ENCODE results near the gene SLC2A13. TPM values are rescaled to one million over a fixed set of nuclear protein-coding genes. Genes with fewer than 3 reads are reported as not detected.
"Not testable (repeated sequence)": the region's sequence is repeated elsewhere in the genome, so short reads cannot be mapped to it uniquely, and the experiment has no call there.

Gene SLC2A13
- total RNA-seq, 1 experiment from 2014 or later = 12.1 TPM

DNA sequence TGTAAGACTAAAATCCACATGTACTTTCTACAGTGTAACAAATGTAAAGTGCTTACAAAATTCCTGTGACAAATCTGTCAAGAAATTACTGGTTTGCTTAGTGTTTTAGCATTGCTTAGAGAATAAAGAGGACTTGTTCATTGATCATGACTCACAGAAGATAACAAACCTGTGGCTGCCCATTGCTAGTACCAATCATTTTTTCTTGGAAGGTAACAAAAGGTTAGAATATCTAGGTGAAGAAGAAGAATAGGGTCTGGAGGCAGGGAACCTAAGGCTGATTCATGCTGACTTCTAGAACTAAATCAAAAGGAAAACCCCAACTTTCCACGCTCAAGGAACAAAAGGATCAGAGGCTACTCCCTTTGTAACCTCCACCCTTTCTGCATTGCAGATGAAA is 253.5 kb downstream of the SLC2A13 start:
- intact Hi-C loops (cut with micrococcal nuclease; ENCODE audit: unreplicated experiment) (no loop called here), in situ Hi-C loops (cut with HindIII; ENCODE audit: low pct_unique_long_range_greater_than_20kb, low sequenced_read_pairs) (no loop called here)
- no peaks in the 10 kb centered on the region for H3K4me1 ChIP-seq (ENCODE audit: control insufficient read depth, insufficient read depth, low read length)
- no peaks in the 10 kb centered on the region for H3K9me3 ChIP-seq (ENCODE audit: control insufficient read depth, insufficient read depth, low read depth, low read length)
- H3K4me3 ChIP-seq (ENCODE audit: low read depth in 2 of 2, low read length in 2 of 2) = no peak overlapping the region
- no peaks in the 10 kb centered on the region for H3K36me3 ChIP-seq (ENCODE audit: control insufficient read depth, insufficient read depth, low read length)
- H3K27me3 ChIP-seq (ENCODE audit: control insufficient read depth, insufficient read depth, low read length) = no peaks in the 10 kb centered on the region
- no peak overlapping the region for H3K27ac ChIP-seq (ENCODE audit: low read length)
- ChIA-PET POLR2A (no interaction called here), CTCF (no interaction called here)
- DNase-seq (ENCODE audit: low read depth, low spot score) (no peak), ATAC-seq (no peak)
- no TSS peak for BruUV-seq (replicated peaks)
- TF ChIP-seq, protein P1, sequence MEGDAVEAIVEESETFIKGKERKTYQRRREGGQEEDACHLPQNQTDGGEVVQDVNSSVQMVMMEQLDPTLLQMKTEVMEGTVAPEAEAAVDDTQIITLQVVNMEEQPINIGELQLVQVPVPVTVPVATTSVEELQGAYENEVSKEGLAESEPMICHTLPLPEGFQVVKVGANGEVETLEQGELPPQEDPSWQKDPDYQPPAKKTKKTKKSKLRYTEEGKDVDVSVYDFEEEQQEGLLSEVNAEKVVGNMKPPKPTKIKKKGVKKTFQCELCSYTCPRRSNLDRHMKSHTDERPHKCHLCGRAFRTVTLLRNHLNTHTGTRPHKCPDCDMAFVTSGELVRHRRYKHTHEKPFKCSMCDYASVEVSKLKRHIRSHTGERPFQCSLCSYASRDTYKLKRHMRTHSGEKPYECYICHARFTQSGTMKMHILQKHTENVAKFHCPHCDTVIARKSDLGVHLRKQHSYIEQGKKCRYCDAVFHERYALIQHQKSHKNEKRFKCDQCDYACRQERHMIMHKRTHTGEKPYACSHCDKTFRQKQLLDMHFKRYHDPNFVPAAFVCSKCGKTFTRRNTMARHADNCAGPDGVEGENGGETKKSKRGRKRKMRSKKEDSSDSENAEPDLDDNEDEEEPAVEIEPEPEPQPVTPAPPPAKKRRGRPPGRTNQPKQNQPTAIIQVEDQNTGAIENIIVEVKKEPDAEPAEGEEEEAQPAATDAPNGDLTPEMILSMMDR (IDR thresholded peaks at IDR 0.05) = no peak
- no peak for TF ChIP-seq TCF7L2 (IDR thresholded peaks at IDR 0.05; ENCODE audit: low read depth, low read length)
- TF ChIP-seq, protein P2, sequence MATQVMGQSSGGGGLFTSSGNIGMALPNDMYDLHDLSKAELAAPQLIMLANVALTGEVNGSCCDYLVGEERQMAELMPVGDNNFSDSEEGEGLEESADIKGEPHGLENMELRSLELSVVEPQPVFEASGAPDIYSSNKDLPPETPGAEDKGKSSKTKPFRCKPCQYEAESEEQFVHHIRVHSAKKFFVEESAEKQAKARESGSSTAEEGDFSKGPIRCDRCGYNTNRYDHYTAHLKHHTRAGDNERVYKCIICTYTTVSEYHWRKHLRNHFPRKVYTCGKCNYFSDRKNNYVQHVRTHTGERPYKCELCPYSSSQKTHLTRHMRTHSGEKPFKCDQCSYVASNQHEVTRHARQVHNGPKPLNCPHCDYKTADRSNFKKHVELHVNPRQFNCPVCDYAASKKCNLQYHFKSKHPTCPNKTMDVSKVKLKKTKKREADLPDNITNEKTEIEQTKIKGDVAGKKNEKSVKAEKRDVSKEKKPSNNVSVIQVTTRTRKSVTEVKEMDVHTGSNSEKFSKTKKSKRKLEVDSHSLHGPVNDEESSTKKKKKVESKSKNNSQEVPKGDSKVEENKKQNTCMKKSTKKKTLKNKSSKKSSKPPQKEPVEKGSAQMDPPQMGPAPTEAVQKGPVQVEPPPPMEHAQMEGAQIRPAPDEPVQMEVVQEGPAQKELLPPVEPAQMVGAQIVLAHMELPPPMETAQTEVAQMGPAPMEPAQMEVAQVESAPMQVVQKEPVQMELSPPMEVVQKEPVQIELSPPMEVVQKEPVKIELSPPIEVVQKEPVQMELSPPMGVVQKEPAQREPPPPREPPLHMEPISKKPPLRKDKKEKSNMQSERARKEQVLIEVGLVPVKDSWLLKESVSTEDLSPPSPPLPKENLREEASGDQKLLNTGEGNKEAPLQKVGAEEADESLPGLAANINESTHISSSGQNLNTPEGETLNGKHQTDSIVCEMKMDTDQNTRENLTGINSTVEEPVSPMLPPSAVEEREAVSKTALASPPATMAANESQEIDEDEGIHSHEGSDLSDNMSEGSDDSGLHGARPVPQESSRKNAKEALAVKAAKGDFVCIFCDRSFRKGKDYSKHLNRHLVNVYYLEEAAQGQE (IDR thresholded peaks at IDR 0.05; ENCODE audit: insufficient read depth in 1 of 2, low read depth in 2 of 2, low read length in 1 of 2) = no peak
- TF ChIP-seq POLR2AphosphoS5 (IDR thresholded peaks at IDR 0.05; ENCODE audit: low read depth, low read length) = no peak
- no peak for TF ChIP-seq SIN3A (IDR thresholded peaks at IDR 0.05; ENCODE audit: borderline replicate concordance, insufficient read depth, low read depth, low read length)

DNA sequence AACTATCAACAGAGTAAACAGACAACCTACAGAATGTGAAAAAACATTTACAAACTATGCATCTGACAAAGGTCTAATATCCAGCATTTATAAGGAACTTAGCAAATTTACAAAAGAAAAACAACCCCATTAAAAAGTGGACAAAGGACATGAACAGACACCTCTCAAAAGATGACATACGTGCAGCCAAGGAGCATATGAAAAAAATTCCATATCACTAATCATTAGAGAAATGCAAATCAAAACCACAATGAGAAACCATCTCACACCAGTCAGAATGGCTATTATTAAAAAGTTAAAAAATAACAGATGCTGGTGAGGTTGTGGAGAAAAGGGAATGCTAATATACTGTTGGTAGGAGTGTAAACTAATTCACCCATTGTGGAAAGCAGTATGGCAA is 257.7 kb downstream of the SLC2A13 start:
- H3K4me1 ChIP-seq (ENCODE audit: control insufficient read depth, insufficient read depth, low read length); CTCF ChIA-PET; DNase-seq (ENCODE audit: low read depth, low spot score); H3K36me3 ChIP-seq (ENCODE audit: control insufficient read depth, insufficient read depth, low read length); in situ Hi-C loops (cut with HindIII; ENCODE audit: low pct_unique_long_range_greater_than_20kb, low sequenced_read_pairs); POLR2A ChIA-PET; H3K27ac ChIP-seq (ENCODE audit: low read length); ATAC-seq; H3K27me3 ChIP-seq (ENCODE audit: control insufficient read depth, insufficient read depth, low read length); H3K4me3 ChIP-seq (ENCODE audit: low read depth in 2 of 2, low read length in 2 of 2); H3K9me3 ChIP-seq (ENCODE audit: control insufficient read depth, insufficient read depth, low read depth, low read length); BruUV-seq (replicated peaks): not testable (repeated sequence)
- intact Hi-C loops (cut with micrococcal nuclease; ENCODE audit: unreplicated experiment) = loop anchor here (10.0 kb wide), 1 partner anchor 67 kb away; no protein-coding TSS in a partner anchor

DNA sequence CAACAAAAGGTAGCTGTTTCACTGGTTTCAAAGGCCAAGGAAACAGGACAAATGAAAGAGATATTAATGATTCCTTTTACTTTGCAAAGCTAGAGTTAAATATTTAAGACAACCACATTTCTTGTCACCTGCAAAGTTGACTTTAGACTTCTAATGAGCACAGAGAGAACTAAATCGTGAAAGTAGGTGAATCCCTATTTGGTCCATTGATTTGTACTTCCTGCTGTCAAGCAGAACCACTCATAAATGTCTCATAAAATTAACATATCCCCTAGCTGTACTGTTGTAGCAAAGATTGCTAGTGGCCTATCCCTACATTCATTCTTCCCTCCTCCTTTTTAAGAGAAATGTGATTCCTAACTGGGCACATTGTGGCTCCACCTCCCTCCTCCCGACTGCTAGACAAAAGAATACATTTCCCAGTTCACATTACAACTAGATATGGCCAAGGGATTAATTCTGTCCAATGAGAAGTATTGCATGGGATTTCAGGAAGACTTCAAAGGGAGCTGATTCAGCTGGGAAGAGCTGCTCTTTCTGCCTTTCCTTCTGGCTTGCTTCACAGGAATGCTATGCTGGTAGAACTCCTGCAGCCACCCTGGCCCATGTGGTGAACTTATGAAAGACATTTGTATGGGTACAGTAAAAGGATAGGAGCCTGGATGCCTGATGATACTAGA is 258.8 kb downstream of the SLC2A13 start:
- Histone ChIP-seq H3K4me1 (ENCODE audit: control insufficient read depth, insufficient read depth, low read length) (no peaks in the 10 kb centered on the region), H3K36me3 (ENCODE audit: control insufficient read depth, insufficient read depth, low read length) (no peaks in the 10 kb centered on the region), H3K27me3 (ENCODE audit: control insufficient read depth, insufficient read depth, low read length) (no peaks in the 10 kb centered on the region), H3K27ac (ENCODE audit: low read length) (no peak overlapping the region), H3K9me3 (ENCODE audit: control insufficient read depth, insufficient read depth, low read depth, low read length) (no peaks in the 10 kb centered on the region), H3K4me3 (ENCODE audit: low read depth in 2 of 2, low read length in 2 of 2) (no peak overlapping the region)
- DNase-seq (ENCODE audit: low read depth, low spot score) (no peak), ATAC-seq (no peak)
- BruUV-seq (replicated peaks) = no TSS peak
- intact Hi-C loops (cut with micrococcal nuclease; ENCODE audit: unreplicated experiment) (loop anchor here (10.0 kb wide), 1 partner anchor 68 kb away; no protein-coding TSS in a partner anchor), in situ Hi-C loops (cut with HindIII; ENCODE audit: low pct_unique_long_range_greater_than_20kb, low sequenced_read_pairs) (no loop called here)
- TF ChIP-seq SIN3A (IDR thresholded peaks at IDR 0.05; ENCODE audit: borderline replicate concordance, insufficient read depth, low read depth, low read length) (no peak), POLR2AphosphoS5 (IDR thresholded peaks at IDR 0.05; ENCODE audit: low read depth, low read length) (no peak), TCF7L2 (IDR thresholded peaks at IDR 0.05; ENCODE audit: low read depth, low read length) (no peak)
- TF ChIP-seq, protein P1 (IDR thresholded peaks at IDR 0.05) = no peak
- TF ChIP-seq, protein P2 (IDR thresholded peaks at IDR 0.05; ENCODE audit: insufficient read depth in 1 of 2, low read depth in 2 of 2, low read length in 1 of 2) = no peak
- CTCF ChIA-PET = no interaction called here
- POLR2A ChIA-PET = no interaction called here
